Tongue (tissue), 2 donors: ENCODE measurements around the gene KY. TPM values are rescaled to one million over a fixed set of nuclear protein-coding genes. Genes with fewer than 3 reads are reported as not detected.

Experiments used
- DNase-seq: peaks from one replicate; pipeline ENCODE4 v3.0.0-alpha.2; 2015
- total RNA-seq: library from RNA; depleted of rRNA; stranded (reverse); fragments of >200 nt; gene quantifications from one replicate; pipeline ENCODE4 v1.2.3, GENCODE V29; 2014

Gene KY
- 222 TPM for total RNA-seq

GRCh38 chr3:134650431-134651346 lies at the start of gene KY:
Gene KY, minus strand, starts transcription at chr3:134651022. Its CDS starts 62 bp downstream, at chr3:134650960.
- peak; percentile 83 for DNase-seq

GRCh38 chr3:134699721-134700120 lies 48.9 kb upstream of the KY start:
- no peak for DNase-seq

DNA sequence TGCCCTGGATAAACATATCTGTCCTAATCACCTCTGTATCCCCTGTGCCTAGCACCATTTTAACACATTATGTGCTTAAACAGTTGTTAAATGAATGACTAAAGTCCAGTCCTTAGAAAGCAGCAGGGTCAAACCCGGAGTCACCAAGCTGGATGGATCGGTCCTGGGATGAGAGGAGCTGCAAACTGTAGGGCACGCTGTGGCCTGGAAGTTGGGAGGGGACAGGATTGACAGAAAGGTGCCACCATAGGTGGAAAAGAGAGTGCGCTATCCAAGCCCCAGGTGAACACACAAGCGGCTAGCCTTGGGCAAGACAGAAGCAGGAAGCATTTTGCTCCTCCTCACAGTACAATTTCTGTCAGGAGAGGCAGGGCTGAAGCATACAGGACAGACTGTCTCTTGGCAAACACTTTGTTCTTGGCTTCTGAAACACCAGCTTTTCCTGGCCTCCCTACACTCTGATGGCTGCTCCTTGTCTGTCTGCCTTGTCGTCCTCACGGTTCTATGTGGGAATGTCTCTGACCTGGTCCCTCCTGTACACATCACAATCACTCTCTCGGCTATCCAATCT lies 48.4 kb upstream of the KY start:
- peak; percentile 35 for DNase-seq

DNA sequence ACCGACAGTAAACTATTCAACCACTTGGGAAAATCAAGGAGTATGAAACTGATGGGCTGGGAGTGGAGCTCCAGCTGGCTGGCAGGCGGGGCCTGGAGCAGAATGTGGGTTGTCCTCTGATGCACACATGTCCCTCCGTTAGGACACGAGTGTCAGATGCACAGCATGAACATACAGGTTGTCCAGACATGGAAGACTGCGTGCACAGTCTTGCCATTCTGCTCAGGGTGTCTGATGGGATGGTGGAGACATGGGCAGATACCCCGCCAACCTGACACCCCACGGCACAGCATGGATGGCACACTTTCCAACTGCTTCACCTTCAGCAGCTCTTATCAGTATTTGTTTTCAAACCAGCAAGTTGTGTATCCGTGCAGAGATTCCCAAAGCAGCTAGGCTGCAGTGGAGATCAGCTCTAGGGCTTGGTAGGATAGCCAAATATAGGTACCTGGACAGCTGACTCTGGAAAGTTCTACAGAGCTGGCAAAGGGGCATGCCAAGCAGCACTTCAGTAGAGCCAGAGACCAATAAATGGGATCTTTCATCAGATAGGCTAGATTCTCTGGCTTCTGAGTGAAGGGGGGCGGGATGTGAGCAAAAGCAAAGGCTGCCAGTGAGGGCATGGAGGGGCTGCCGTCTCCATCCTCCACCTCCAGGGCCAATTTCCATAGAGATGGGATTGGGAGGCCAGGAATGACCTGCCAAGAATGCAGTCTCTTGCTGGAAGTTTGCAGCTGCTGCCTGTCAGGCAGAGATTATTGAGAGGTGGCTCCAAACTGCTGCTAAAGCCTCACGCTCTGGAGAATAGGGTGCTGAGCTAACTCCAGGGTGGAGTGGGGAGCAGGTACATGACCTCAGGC lies 47.2 kb upstream of the KY start:
- DNase-seq = peak; percentile 79

DNA sequence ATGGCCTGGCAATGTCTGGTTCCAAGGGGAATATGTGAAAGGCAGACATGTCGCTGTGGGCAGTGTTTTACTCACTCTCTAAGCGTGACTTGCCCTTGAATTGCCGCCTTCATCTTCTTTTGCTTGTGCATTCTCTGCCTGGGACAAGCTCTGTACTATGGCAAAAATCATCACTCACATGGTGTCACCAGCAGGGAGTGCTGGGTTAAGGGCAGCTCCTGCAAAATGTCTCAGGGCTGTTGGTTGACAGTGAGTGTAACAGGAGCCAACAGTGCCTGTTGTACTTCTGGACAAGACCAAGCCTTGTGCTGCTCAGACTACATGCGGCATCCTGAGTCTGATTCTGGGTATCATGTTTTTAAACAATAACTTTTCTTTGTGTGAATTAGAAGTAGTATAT lies 45.3 kb upstream of the KY start:
- no peak for DNase-seq

- no peak for DNase-seq
These were observed 44.2 kb upstream of the KY start for GRCh38 chr3:134694946-134695543.

- no peak for DNase-seq
These were observed 43.6 kb upstream of the KY start for GRCh38 chr3:134694466-134694865.

- peak; percentile 44 for DNase-seq
These were observed 43.0 kb upstream of the KY start for GRCh38 chr3:134693804-134694203.

DNA sequence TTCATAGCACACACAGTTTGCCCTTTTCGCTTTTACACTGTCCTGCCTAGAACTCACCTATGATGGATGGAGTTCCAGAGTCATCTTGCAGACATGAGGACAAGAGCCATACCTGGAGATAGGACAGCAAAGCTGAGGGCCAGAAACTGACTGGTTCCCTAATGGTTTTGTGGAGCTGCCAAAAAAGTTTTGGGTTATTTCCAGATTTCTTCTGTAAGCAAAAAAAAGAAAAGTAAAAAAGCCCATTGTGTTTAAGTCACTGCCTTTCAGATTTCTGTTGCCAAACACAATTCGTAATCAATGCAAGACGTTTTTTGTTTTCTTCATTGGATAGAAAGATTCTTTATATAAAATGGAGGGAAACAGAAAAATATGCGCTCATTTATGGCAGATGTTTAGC lies 42.4 kb upstream of the KY start:
- no peak for DNase-seq

GRCh38 chr3:134690226-134690625 lies 39.4 kb upstream of the KY start:
- no peak for DNase-seq

GRCh38 chr3:134687642-134688041 lies 36.8 kb upstream of the KY start:
- no peak for DNase-seq

DNA sequence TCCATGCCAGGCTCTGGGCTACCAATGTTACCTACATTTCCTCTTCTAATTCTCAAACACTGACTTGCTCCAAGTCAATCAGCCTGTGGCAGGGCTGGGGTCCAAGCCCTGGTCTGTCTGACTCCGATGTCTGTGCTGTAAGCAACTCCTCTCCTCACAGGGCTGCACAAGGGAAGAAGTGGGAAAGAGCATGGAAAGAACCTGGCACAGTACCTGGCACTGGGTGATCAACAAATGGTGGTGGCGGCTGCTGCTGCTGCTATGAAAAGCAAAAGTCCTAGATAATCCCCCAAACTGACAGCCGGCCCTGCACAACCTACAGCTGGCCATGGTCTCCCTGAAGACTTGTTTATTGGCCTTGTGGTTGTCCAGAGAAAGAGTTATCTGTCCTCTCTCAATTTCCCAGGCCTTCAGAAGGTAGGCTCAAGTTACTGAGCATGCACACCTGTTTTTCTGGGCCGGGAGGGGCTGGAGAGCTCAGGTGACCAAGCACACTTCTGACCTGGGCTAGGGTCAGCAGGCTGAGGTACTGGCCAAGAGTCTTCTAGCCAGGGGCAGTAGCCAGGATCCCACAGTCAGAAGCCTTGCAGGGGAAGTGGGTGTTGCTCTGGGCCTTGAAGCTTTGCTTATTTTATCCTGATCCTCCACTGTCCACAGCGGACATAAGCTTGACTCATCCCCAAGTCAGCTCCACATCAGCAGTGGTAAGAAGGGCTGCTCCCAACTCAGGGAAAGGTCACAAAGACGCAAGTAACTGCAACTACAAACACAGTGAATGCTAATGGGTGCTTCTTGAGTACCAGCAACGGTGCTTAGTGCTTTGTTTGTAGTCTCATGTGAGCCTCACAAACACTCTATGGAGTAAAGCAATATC lies 35.3 kb upstream of the KY start:
- DNase-seq = peak; percentile 67

GRCh38 chr3:134682196-134682880 lies 31.5 kb upstream of the KY start:
- DNase-seq = no peak

- peak; percentile 54 for DNase-seq
These were observed 30.7 kb upstream of the KY start for GRCh38 chr3:134681522-134681900.

DNA sequence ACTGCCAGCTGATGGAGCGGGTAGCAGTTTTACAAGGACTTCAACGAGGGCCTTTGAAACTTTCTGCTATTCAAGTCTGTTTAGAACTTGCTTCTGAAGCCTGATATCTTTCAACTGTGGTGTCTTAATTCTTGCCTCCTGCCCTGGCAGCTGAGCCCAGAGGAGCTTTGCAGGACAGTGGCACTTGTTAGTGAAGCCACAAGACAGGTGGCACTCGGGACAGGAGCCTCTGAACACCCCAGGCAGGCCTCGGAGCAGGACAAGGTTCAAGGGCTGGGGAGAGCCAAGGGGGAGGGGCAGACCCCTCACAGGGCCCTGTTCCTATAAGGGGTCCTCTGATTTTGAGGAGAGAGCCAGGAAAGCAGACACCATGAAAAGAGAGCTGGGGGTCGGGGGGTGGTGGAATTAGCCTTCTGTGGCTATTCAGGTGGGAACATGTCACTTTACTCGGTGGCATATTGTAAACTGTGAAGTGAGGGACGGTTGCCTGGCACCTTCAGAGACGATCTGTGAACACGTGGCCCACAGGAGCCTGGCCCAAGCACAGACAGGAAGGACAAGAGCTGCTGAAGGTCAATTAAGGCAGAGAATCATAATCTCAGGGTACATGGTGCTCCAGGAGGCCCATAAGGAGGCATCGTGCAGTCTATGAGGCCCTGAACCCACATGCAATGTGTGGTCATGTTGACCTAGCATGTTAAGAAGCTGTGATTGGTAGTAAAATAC lies 30.1 kb upstream of the KY start:
- peak; percentile 84 for DNase-seq

DNA sequence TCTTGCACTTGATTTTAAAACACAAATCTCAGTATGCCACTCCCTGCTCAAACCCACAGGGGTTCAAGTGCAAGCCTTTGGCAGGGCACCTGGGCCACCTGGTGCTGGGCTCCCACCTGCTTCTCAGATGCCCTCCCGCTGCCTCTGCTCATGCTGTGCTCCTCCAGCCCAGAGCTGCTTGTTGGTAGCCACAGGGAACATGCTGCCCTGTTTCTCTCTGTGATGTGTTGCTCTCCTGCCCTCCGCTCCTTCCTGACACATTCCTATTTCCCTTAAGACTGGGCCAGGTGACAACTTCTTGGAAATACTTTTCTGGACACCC lies 27.1 kb upstream of the KY start:
- no peak for DNase-seq

GRCh38 chr3:134677196-134677986 lies 26.6 kb upstream of the KY start:
- DNase-seq = peak; percentile 45

DNA sequence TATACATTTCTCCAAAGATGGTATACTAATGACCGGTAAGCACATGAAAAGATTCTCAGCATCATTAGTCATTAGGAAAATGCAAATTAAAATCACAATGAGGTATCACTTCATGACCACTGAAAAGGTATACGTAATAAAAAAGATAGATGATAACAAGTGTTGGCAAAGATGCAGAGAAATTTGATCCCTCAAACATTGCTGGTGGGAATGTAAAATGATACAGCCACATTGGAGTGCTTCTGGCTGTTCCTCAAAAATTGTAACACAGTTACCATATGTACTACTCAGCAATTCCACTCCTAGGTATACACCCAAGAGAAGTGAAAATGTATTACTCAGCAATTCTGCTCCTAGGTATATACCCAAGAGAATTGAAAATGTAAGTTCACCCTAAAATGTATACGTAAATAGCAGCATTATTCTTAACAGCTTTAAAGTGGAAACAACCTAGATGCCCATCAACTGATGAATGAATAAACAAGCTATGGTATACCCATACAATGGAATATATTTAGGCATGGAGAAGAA lies 25.0 kb upstream of the KY start:
- DNase-seq = no peak

DNA sequence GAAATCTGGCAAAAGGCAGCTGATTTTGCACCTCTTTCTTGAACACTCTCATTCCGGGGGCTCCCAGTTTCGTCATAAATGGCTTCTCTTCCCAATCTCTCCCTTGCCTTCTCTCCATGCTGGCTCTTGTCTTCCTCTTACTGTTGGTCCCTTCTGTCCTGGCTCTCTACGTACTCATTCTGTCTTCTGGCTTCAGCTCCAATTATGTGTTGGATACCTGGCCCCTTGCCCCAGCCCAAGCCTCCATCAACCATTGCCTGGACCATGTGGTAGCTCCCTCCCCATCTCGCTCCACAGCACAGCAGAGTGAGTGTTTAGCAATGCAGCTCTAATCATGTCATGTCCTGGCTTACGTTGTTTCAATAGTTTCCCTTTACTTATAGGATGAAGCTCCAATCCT lies 21.7 kb upstream of the KY start:
- no peak for DNase-seq
